Measurements from ENCODE around the gene FA2H.
"Not testable (repeated sequence)": the region's sequence is repeated elsewhere in the genome, so short reads cannot be mapped to it uniquely, and the experiment has no call there.

FA2H gene

GRCh38 chr16:74774223-74775139, at the start of gene FA2H:
TSS of gene FA2H (minus strand) at chr16:74774820. CDS start at chr16:74774755, 65 bp downstream.
- peak; percentile 57 for DNase-seq

DNA sequence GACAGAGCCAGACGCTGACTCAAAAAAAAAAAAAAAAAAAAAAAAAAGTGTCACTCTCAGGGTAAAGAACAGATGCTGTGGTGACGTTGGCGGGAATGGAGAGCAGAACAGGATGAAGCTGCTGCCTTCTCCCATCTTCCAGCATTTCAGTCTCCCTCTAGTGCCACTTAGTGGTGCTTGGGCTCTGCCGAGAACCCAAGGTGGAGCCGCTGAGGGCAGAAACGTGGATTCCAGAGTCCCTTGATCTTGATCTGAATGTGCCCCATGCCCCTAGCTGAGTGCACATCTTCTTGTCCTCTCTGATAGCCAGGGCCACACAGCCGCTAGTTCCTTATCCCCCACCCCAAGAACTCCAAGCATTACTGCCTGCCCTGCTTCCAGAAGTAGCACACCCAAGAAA, 43.2 kb upstream of the FA2H start:
- no peak for DNase-seq

GRCh38 chr16:74813109-74813641, 38.6 kb upstream of the FA2H start:
- DNase-seq: peak; percentile 60

DNA sequence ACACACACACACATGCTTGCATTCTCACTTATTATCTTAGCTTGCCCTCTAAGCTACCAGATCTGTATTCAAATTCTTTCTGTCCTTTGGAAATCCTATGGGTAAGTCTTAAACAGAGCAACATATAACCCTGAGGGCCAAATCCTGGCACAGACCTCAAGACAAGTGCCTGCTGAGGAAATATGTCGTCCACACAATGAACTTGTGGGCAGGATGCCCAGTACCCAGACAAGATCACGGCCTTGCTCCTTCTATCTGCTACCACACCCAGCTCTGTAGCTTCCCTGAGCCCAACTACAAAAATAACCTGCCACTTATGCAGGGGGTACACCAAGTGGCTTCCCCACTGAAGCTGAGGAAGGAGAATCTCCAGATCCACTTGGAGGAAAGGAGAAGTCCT, 37.3 kb upstream of the FA2H start:
- DNase-seq: no peak

DNA sequence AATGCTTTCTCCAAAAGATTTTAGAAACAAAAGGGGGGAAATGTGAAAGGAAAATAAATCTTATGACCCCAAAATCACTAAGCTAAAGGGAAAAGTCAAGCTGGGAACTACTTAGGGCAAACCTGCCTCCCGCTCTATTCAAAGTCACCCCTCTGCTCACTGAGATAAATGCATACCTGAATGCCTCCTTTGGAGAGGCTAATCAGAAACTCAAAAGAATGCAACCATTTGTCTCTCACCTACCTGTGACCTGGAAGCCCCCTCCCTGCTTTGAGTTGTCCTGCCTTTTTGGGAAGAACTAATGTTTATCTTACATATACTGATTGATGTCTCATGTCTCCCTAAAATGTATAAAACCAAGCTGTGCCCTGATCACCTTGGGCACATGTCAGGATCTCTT, 36.6 kb upstream of the FA2H start:
- not testable (repeated sequence) for DNase-seq

- no peak for DNase-seq
These were observed 32.5 kb upstream of the FA2H start for GRCh38 chr16:74807052-74807646.

- DNase-seq: no peak
These were observed 25.7 kb upstream of the FA2H start for GRCh38 chr16:74800216-74800871.

DNA sequence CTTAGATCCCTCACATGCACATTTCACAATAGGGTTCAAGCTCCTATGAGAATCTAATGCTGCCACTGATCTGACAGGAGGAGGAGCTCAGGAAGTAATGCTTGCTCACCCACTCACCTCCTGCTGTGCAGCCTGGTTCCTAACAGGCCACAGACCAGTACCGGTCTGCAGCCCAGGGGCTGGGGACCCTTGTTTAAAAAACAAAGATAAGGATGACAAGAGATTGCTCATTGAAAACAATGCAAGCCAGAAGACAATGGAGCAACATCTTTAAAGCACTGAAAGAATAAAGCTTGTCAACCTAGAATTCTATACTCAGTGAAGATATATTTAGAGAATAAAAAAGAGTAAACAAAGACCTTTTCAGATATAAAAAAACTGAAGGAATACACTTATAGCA, 22.8 kb upstream of the FA2H start:
- DNase-seq: no peak

DNA sequence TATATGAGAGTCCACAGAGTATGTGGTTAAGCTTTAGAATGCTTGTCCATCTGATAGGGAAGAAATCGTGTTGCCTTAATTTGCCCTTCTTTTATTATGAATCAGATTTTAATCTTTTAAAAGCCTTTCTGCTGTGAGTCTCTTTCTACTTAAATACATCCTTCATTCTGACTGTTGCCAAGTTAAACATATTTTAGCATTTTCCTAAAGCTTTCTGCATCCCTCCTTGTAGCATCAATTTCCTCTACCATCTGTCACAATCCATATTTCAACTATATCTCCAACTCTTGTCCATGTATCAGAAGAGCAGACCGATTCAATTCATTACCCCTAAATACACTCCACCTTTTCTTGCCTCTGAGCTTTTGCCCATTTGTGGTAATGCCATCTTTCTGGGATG, 20.5 kb upstream of the FA2H start:
- no peak for DNase-seq

GRCh38 chr16:74794668-74795067, 20.0 kb upstream of the FA2H start:
- DNase-seq: no peak

GRCh38 chr16:74793571-74793970, 19.0 kb upstream of the FA2H start:
- no peak for DNase-seq

- no peak for DNase-seq
These were observed 17.6 kb upstream of the FA2H start for GRCh38 chr16:74792225-74792624.

DNA sequence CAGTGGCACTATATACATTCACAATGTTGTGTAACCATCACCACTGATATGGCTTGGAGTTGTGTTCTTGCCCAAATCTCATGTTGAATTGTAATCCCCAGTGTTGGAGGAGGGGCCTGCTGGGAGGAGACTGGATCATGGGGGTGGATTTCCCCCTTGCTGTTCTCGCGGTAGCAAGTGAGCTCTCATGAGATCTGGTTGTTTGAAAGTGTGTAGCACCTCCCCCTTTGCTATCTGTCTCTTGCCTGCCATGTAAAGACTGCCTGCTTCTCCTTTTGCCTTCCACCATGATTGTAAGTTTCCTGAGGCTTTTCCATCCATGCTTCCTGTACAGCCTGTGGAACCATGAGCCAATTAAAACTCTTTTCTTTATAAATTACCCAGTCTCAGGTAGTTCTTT, 17.1 kb upstream of the FA2H start:
- not testable (repeated sequence) for DNase-seq

DNA sequence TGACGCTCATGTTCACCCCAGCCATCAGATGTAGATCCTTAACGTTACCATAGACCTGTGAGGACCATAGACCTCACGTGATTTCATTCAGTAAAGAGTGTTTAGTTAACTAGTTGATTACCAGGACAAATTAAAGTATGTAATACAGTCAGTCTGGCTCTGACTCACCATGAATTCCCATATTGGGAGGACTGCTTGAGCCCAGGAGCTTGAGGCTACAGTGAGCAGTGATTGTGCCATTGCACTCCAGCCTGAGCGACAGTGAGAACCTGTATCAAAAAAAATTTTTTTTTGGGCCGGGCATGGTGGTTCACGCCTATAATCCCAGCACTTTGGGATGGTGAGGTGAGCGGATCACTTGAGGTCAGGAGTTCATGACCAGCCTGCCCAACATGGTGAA, 13.5 kb upstream of the FA2H start:
- DNase-seq: no peak

DNA sequence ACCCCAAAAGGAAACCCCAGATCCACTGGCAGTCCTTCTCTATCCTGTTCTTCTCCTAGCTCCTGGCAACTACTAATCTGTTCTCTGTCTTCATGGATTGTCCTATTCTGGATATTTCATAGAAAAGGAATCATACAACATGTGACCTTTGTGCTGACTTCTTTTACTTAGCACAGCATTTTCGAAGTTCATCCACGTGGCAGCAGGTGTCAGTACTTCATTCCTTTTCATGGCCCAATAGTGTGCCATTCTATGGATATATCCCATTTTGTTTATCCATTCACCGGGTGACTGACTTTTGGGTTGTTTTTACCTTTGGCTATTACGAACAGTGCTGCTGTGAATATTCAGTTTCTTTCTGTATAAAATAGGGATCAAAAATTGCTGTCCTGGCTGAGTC, 10.4 kb upstream of the FA2H start:
- no peak for DNase-seq

DNA sequence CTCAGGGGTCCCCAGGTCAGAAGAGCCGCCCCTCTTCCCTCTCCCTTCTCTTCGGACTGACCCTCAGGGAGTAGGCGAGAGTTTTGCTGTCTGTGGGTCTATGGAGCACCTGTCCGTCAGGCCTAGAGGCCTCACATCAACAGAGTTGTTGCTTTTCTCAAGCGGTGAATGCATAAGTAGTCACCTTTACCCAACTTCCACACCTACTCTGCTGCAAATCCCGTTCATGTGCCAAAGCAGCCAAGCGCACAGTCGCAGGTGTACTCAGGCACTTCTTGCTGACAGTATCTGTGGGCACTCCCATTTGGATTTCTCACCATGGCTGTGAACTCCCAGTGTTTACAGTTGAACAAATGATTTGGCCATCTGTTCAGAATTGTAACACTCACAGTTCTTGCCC, 4.0 kb upstream of the FA2H start:
- no peak for DNase-seq

GRCh38 chr16:74776926-74777325, 2.3 kb upstream of the FA2H start:
- DNase-seq: no peak

- no peak for DNase-seq
These were observed 635 bp upstream of the FA2H start for GRCh38 chr16:74775255-74775654.

- DNase-seq: no peak
These were observed 986 bp downstream of the FA2H start for GRCh38 chr16:74773446-74774222.

DNA sequence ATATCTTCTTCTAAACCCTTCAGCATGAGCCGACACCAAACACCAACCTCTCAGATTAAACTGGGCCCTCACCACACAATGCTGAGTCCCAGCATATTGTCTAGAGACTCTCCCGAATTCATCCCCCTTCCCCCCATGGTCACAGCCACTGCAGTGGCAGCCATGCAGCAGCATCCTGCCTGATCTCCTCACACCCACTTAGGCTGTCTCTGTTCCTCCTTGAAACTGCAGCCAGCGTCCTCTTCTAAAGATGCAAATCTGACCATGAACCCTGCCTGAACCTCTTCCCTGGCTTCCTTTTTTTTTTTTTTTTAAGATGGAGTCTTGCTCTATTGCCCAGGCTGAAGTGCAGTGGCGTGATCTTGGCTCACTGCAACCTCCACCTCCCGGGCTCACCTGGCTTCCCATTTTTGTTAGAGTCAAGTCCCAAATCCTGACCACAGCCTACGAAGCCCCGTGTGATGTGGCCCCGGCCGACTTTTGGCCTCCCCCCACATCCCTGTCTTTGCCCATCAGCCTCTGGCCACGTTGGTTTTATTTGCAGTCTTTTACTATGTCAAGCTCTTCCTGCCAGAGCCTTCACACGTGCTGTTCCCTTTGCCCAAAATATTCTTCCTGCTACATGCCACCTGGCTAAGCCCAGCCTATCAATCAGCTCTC, 2.8 kb downstream of the FA2H start:
- no peak for DNase-seq

- DNase-seq: no peak
These were observed 3.6 kb downstream of the FA2H start for GRCh38 chr16:74770831-74771526.

All from CD4-positive, alpha-beta T cell treated with Interferon gamma for 1 hour (primary cell).